ENCODE measurements around the gene TMEM255B.
A peak's percentile ranks its signal among the peaks of the same experiment; 100 is the strongest.

The TMEM255B gene

GRCh38 chr13:113806526-113806925, 47.5 kb downstream of the TMEM255B start:
- DNase-seq, result no peak

GRCh38 chr13:113808058-113808834, 49.2 kb downstream of the TMEM255B start:
- no peak for DNase-seq

- no peak for DNase-seq
These were observed 50.9 kb downstream of the TMEM255B start for GRCh38 chr13:113809934-113810333.

- DNase-seq, result no peak
These were observed 51.6 kb downstream of the TMEM255B start for GRCh38 chr13:113810640-113811039.

- no peak for DNase-seq
These were observed 52.3 kb downstream of the TMEM255B start for GRCh38 chr13:113811081-113811928.

- no peak for DNase-seq
These were observed 53.4 kb downstream of the TMEM255B start for GRCh38 chr13:113812178-113813040.

- no peak for DNase-seq
These were observed 54.2 kb downstream of the TMEM255B start for GRCh38 chr13:113813070-113813748.

GRCh38 chr13:113813749-113814434, 54.9 kb downstream of the TMEM255B start:
- DNase-seq, result no peak

- no peak for DNase-seq
These were observed 55.4 kb downstream of the TMEM255B start for GRCh38 chr13:113814435-113814821.

- peak; percentile 81 for DNase-seq
These were observed 56.4 kb downstream of the TMEM255B start for GRCh38 chr13:113815151-113816058.

- DNase-seq, result peak; percentile 10
These were observed 57.4 kb downstream of the TMEM255B start for GRCh38 chr13:113816254-113816929.

- peak; percentile 82 for DNase-seq
These were observed 58.2 kb downstream of the TMEM255B start for GRCh38 chr13:113816946-113817859.

GRCh38 chr13:113817860-113818691, 59.0 kb downstream of the TMEM255B start:
- no peak for DNase-seq

- no peak for DNase-seq
These were observed 59.8 kb downstream of the TMEM255B start for GRCh38 chr13:113818700-113819295.

GRCh38 chr13:113819341-113819730, 60.3 kb downstream of the TMEM255B start:
- DNase-seq, result no peak

GRCh38 chr13:113819731-113820715, 61.0 kb downstream of the TMEM255B start:
- no peak for DNase-seq
